Fibroblast of skin of right biceps (primary cell): Measurements from ENCODE around the gene APLN.

Experiments
- DNase-seq: peaks from one replicate; pipeline ENCODE4 v3.0.0-alpha.2; 2013

The APLN gene

GRCh38 chrX:129659861-129660260, 5.1 kb upstream of the APLN start:
- no peak for DNase-seq

GRCh38 chrX:129659141-129659540, 4.4 kb upstream of the APLN start:
- no peak for DNase-seq

- no peak for DNase-seq
Measured at GRCh38 chrX:129658429-129658828, 3.7 kb upstream of the APLN start.

- DNase-seq, result no peak
Measured at GRCh38 chrX:129655547-129656249, 942 bp upstream of the APLN start.

- no peak for DNase-seq
Measured at GRCh38 chrX:129653971-129654651, 645 bp downstream of the APLN start.

- DNase-seq, result no peak
Measured at GRCh38 chrX:129653181-129653970, 1.4 kb downstream of the APLN start.

- no peak for DNase-seq
Measured at GRCh38 chrX:129652565-129653169, 2.1 kb downstream of the APLN start.

GRCh38 chrX:129651756-129652564, 2.8 kb downstream of the APLN start:
- no peak for DNase-seq

GRCh38 chrX:129650821-129651510, 3.8 kb downstream of the APLN start:
- no peak for DNase-seq

GRCh38 chrX:129650183-129650689, 4.5 kb downstream of the APLN start:
- no peak for DNase-seq

GRCh38 chrX:129649268-129650182, 5.2 kb downstream of the APLN start:
- peak; percentile 53 for DNase-seq

GRCh38 chrX:129648514-129649267, 6.1 kb downstream of the APLN start:
- no peak for DNase-seq

GRCh38 chrX:129647418-129648410, 7.0 kb downstream of the APLN start:
- no peak for DNase-seq

- DNase-seq, result no peak
Measured at GRCh38 chrX:129646566-129647417, 8.0 kb downstream of the APLN start.

- DNase-seq, result no peak
Measured at GRCh38 chrX:129642641-129643040, 12.1 kb downstream of the APLN start.

- peak; percentile 21 for DNase-seq
Measured at GRCh38 chrX:129641941-129642340, 12.8 kb downstream of the APLN start.

GRCh38 chrX:129641469-129641868, 13.3 kb downstream of the APLN start:
- DNase-seq, result no peak
